TTC549 (cell line): Measurements from ENCODE around the gene EZR.

ENCODE experiments used
- FAIRE-seq: peaks from 2 replicates; lab custom pipeline; 2012; peaks lifted over from hg19 to GRCh38; lab: Jason Lieb, UNC

The EZR gene

GRCh38 chr6:158725704-158726103, 93.5 kb downstream of the EZR start:
- no peak for FAIRE-seq

- FAIRE-seq = no peak
These were observed 96.9 kb downstream of the EZR start for GRCh38 chr6:158722176-158722729.

DNA sequence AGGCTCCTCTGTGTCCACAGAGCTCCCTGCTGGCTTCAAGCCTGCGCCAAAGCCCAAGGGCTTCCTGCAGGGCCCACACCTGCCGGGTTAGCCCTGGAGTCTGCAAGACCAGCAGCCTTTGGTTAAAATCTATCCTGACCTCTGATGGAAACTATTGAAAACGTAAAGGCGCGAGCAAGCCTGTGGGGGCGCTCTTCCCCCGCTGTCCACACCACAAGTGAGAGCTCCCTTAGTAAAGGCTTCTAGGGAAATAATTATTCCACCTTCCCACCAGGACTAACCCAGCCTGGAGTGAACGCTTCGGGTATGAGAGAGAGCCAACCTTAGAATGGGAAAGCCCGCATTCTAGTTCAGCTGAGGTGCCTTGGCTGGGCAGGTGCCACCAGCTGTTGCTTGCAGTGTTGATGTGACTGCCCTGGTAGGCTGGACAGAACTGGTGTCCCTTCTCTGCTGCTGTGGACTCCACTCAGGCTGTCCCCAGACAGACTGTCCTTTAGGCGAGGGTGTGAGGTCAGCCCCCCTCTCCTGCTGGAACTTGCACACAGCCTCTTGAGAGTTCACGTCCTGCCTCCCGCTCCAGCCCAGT, 100.6 kb downstream of the EZR start:
- FAIRE-seq = no peak

DNA sequence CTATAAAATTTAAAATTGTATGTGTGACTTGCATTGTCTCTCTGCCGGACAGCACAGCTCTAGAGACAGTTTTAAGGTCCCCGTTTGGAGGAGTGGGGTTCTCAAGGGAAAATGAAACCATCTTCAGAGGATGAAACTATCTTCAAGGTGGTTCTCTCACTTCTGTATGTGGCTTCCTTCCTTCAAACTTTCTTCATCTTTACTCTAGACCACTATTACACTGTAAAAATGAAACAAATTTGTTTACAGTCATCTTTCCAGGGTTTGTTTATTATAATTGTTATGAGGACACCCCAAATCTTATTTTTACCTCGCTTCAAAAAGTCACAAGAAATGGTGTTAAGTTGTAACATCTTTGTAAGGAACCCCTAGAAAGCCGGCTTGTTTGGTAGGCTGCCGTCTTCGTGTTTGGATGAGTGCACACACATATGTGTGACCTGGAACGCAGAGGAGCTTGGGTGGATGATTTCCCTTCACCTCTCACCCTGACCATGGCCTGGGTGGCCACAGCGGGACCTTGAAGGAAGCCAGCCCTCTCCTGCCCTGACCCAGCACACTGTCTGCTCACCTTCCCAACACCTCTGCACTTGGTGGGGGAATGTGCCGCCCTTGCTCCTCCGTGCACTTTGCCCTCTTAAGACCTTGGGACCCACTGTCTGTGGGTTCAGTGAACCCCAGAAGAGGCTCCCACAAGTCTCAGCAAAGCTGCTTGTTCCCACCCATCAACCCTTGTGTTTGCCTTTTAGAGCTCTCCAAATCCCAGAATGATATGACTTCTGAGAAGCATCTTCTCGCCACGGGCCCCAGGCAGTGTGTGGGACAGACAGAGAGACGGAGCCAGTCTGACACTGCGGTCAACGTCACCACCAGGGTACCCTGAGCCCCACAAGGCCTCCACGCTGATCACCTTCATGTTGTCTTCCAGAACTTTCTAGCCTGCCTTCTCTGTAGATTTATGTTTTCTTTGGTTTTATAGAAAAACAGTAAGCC, 101.5 kb downstream of the EZR start:
- FAIRE-seq = no peak
